ENCODE data around the gene GSTO2. TPM values are rescaled to one million over a fixed set of nuclear protein-coding genes. Genes with fewer than 3 reads are reported as not detected.

Gene GSTO2
- total and polyA plus RNA-seq, 2 of the 13 experiments (the other 11 are each of a cell fraction or from before 2014, with no cell fraction given) = 2.1 to 7.9 TPM

- FAIRE-seq (peak; percentile 43), ATAC-seq (peak; percentile 24; the same call in 2 of the 3 replicates), DNase-seq (ENCODE audit: low spot score) (peak; percentile 63)
- Histone ChIP-seq H3K4me3 (replicated peaks in 1 of 3; ENCODE audit: insufficient read depth in 1 of 3, low read depth in 2 of 3, low read length in 3 of 3) (peak overlapping the region; percentile 83 to 88 (median 88); a peak in 5 of 6 replicates), H3K9ac (ENCODE audit: insufficient read depth, low read depth, low read length) (peak overlapping the region; percentile 83), H3K36me3 (replicated peaks in 1 of 2; ENCODE audit: control insufficient read depth in 1 of 2, insufficient read depth in 2 of 2, low read length in 2 of 2) (peaks cover 4 to 37% of the 10 kb centered on the region in 2 experiments; a peak in 4 of 5 replicates), H3K27me3 (ENCODE audit: control insufficient read depth in 1 of 2, insufficient read depth in 2 of 2, low read length in 2 of 2) (no peaks in the 10 kb centered on the region; a peak in 1 of 5 replicates), H3K9me3 (ENCODE audit: low read length) (no peaks in the 10 kb centered on the region), H3K4me1 (ENCODE audit: insufficient read depth, low read length) (peaks cover 81% of the 10 kb centered on the region), H3K27ac (ENCODE audit: extremely low read length, insufficient read depth, low read length) (peak overlapping the region; percentile 90), H3K4me2 (ENCODE audit: low read depth, low read length) (peak overlapping the region; percentile 84), H4K20me1 (ENCODE audit: insufficient read depth, low read length) (peaks cover 5% of the 10 kb centered on the region; the same call in 1 of the 2 replicates), H2AFZ (ENCODE audit: low read length) (no peak overlapping the region), H3K79me2 (ENCODE audit: insufficient read depth, low read length) (peaks cover 74% of the 10 kb centered on the region)
- ChIA-PET POLR2A (interaction anchor here (4.6 to 6.7 kb wide), 3 partner anchors 18 to 31 kb away, joined by 30 to 59 read pairs (median 51); partner anchors contain the start of gene CFAP43), CTCF (ENCODE audit: low intra/inter-chr PET ratio, low total read pairs) (no interaction called here)
- WGBS (ENCODE audit: low lambda C conversion rate) = 0% methylated on average over 1 of the region's 1 CpG
- no TSS peak for BruUV-seq (replicated peaks)
- in situ Hi-C loops (cut with HindIII; ENCODE audit: extremely low pct_ligation_motif_present, low pct_unique_long_range_greater_than_20kb) = no loop called here
- intact Hi-C loops (cut with micrococcal nuclease; ENCODE audit: unreplicated experiment) = loop anchor here (10.0 kb wide), 1 partner anchor 132 kb away; the partner anchor contains the start of gene SFR1
- no peak for TF ChIP-seq THAP7 (CRISPR knock-in tag; IDR thresholded peaks at IDR 0.05)
- no peak for TF ChIP-seq SP1 (IDR thresholded peaks at IDR 0.05)
- no peak for TF ChIP-seq SP1 (CRISPR knock-in tag; IDR thresholded peaks at IDR 0.05)
- peak; percentile 67; the same call in 1 of the 2 replicates for TF ChIP-seq PPARG (CRISPR knock-in tag; conservative IDR thresholded peaks at IDR 0.05)
- TF ChIP-seq TBX2 (CRISPR knock-in tag; IDR thresholded peaks at IDR 0.05; ENCODE audit: borderline replicate concordance) = 0 out of 2 replicates have a peak, but pooled peaks have one; percentile 21
- no peak for TF ChIP-seq ZNF451 (CRISPR knock-in tag; IDR thresholded peaks at IDR 0.05)
- no peak for TF ChIP-seq ZNF543 (CRISPR knock-in tag; IDR thresholded peaks at IDR 0.05)
- TF ChIP-seq ZNF609 (CRISPR knock-in tag; IDR thresholded peaks at IDR 0.05; ENCODE audit: borderline replicate concordance) = 0 out of 2 replicates have a peak, but pooled peaks have one; percentile 43
- TF ChIP-seq MED1 (CRISPR knock-in tag; IDR thresholded peaks at IDR 0.05) = peak; percentile 66
- TF ChIP-seq FOXA3 (CRISPR knock-in tag; IDR thresholded peaks at IDR 0.05) = peak; percentile 56; the same call in 1 of the 2 replicates
- TF ChIP-seq HNF4G (IDR thresholded peaks at IDR 0.05; ENCODE audit: borderline replicate concordance, low read depth, low read length) = peak; percentile 53; the same call in 1 of the 2 replicates
- no peak; the same call in 1 of the 2 replicates for TF ChIP-seq HNF4G (CRISPR knock-in tag; IDR thresholded peaks at IDR 0.05; ENCODE audit: borderline replicate concordance, low read depth)
- TF ChIP-seq ATRX (CRISPR knock-in tag; IDR thresholded peaks at IDR 0.05; ENCODE audit: borderline replicate concordance) = no peak
- no peak for TF ChIP-seq ZNF629 (CRISPR knock-in tag; conservative IDR thresholded peaks at IDR 0.05)
- TF ChIP-seq THAP11 (CRISPR knock-in tag; IDR thresholded peaks at IDR 0.05) = no peak
- 0 out of 2 replicates have a peak, but pooled peaks have one; percentile 12 for TF ChIP-seq KDM6A (CRISPR knock-in tag; IDR thresholded peaks at IDR 0.05; ENCODE audit: low read depth)
- TF ChIP-seq HOMEZ (CRISPR knock-in tag; IDR thresholded peaks at IDR 0.05; ENCODE audit: low read depth) = peak; percentile 66; the same call in 1 of the 2 replicates
- TF ChIP-seq IRF2 (CRISPR knock-in tag; IDR thresholded peaks at IDR 0.05) = peak; percentile 14; the same call in 1 of the 2 replicates
Measured at GRCh38 chr10:104256335-104256961, 12.5 kb upstream of the GSTO2 start.

All from HepG2 (cell line).